ENCODE results near the gene SLC1A2.

The SLC1A2 gene

DNA sequence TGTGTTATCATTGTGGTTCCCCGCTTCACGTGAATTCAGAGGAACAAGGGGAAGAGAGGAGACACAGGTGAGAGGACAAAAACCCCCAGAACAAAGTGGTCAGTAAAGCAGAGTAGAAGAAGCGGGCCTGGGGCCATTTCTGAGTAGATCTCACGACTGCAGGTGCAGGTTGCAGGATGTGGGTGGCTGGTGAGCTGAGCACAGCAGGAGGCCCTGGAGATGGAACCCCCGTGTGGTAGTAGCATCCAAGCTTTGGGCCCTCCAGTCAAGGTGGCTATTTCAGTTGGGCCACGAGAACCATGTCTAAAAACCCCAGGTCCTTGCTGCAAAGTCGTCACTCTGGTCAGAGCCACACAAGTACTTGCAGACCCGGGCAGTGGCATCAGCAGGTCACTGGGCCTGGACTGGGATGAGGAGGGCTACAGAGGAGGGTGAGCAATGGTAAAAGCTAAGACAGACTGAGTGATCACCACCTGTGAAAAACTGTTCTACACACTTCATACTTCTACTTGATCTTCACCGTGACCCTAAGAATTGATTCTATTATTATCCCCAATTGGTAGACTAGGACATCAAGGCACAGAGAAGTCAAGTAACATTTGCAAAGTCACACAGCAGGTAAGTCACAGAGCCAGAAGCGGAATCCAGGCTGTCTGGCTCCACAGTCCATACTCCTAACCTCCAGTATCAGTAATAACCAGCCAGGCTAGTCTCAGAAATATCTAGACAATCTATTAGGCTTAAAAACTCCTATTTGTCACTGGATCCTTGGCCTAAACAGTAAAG is 43.8 kb downstream of the SLC1A2 start:
- DNase-seq, result no peak

DNA sequence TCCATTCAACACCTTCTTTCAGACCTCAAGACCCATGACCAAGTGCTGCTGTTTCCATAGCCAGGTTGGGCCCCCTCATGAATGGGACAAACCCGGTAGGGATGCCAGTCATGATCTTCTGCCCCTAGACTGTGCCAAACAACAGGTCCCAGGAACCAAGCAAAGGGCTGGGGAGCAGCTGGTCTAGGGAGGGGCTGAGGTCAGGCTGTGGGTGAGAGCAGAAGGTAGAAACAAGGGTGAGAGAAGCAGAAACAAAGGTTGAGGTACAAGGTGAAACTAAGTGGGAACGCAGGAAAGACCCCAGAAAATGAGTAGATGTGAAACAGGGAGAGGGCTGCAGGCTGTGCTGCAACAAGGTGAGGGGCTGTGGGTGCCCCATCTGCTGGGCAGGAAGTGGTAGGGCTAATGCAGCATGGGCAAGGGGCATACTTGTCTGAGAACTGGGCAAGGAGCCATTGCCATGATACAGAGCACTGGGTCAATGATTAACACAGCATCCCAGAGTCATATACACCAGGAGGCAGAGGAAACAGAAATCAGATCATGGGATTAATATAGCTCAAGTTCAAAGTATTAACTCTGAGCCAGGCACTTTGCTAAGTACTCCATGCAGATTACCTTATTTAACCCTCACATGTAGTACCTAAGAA is 45.9 kb downstream of the SLC1A2 start:
- DNase-seq, result no peak

DNA sequence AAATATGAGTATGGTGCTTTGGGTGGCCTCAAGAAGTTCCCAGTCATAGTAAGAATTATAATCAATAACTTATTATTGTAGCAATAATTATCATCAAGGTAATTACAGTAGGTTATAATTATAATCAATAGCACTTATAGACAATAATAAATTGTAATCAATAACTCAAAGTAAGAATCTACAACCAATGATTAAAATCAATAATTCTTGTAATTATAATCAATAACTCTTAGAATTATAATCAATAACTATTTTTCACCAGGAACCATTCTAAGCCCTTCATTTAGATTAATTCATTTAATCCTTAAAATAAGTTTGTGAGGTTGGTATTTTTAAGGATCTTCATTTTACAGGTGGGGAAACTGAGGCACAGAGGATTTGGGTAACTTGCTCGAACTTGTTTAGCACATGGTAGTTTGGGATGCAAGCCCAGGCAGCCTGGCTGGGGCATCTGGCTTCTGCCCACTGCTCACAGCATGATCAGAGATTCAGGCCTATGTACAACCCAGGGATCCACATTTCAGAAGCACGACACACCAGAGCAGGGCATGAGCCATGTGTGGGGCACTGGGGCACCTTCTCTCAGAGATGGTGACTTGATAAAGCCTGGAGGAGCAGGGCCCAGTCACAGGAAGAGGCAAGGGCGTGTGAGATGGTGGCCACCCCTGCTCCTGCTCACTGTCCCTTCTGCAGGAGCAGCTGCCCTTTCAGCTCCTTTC is 46.6 kb downstream of the SLC1A2 start:
- no peak for DNase-seq

DNA sequence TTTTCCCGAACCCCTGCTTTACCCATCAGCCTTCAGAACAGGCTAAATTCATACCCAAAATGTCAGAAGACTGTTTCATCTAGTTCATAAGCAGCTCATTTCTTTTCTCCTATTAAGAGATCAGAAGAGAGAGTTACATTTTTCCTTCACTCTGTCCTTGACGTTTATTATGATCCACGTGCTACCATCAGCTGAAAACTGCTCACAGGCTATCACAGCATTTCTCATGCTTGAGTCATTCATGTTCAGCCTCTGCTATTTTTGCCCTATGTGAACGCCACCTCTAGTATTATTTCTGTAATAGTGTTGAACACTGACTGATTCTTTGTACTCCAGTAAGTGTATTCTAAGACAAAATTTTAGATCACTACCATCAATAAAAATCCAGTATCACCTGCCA is 51.9 kb downstream of the SLC1A2 start:
- no peak for DNase-seq

DNA sequence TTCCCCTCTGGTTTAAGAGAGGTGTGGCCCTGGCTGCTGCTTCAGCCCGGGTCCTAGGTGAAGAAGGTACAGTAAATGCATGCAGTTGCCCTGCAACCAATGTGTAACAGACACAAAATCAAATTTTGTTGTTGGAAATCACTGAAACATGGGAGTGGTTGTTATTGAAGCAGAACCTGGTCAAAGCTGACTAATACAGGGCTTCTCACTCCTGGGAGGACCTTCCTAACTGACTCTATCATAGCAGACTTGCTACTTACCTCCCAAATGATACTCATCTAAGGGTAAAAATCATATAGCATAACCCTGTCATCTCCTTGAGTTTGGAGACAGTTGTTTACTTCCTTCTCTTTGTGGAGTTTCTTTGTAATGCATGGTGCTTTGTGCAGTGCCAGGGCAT is 52.6 kb downstream of the SLC1A2 start:
- DNase-seq, result no peak

DNA sequence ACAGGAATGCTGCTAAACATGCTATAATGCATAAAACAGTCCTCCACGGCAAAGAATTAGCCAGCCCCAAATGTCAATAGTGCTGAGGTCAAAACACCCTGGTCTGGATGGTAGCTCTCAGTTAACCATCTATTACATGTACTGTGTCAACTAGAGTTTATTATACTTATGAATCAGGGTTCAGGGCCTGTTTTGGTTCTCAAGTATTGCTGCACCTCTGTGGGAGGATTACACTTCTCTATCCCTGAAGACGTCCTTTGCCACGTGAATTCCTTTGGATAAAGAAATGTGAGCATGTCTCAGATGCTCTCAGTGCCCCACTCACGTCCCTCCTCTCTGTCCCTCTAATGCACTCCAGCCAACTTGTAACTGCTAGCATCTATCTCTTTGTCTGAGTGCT is 53.4 kb downstream of the SLC1A2 start:
- DNase-seq, result no peak

DNA sequence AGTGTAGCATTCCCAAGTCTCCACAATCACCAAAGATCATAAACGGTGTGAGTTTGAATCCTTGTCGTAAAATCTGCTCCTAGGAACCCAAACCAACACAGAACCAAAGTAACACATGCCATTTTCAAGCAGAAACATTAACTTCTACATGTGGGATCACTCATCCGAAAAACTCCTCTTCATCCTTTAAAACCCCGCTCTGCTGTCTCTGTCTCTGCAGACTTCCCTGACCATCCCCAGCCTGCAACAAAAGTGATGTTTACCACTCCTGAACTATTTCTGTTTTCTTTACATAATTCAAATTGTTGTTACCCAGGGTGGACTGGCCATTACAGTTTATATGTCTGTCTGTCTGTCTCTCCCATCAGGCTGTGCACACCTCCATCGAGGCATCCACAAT is 54.0 kb downstream of the SLC1A2 start:
- no peak for DNase-seq

DNA sequence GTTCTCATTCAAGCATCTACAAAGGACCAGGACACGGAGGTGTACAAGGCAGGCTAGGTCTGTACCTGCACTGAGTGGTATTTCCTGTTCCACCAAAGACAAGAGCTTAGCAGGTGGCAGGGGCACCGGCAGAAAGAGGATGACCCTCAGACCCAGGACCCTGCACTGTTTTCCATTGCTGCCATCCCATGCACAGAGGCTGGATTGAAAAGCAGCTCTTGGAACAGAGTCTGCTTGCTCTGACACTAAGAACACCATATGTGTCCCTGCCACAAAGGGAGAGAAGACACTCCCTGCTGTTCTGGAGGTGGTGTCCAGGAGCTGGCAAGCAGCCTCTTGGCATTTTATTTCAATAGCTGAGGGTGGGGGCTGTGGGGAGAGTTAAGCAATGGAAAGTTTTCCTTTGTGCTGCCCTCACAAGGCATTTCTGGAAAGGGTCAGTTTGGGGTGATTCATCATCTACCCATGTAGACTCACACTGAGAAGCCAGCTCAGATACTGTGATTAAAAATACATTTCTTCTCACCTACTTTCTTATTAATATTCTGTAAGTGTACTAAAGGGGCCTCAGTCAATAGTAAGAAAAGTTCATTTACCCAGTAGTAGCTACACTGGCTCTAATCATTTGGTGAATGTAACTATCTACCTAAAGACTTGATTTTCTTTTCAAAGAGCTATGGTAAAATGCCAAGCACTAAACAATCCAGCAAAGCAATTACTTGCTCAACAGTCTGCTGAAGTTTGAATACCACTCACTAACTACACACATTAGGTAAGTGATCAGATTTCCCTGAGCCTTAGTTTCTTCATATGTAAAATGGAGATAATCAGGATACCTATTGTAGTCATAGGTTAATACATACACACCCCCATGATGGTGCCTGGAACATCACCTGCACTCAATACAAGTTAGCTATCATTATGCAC is 55.2 kb downstream of the SLC1A2 start:
- DNase-seq, result no peak

DNA sequence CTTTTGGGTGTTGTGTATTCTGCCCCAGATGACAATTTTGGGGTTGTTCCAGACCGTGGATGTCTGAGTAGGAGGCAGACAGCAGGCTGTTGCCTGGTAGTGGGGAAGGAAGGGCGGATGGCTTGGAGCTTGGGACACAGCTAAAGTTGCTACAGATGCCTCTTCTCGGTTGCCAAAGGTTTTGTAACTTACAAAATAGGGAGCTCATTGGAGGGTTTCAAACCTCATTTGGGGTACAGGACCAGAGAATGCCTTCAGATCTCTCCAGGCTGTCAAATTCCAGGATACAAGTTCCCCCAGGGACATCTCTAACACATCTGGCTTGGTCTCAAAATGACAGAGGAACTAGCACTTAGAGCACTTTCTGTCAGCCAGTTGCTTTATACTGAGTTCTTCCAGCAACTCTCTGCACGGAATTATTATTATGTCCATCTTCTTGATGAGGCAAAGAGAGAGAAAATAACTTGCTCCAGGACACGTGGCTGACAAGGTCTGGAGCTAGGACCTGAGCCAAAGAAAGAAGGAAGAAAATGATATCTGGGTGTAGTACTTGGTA is 56.0 kb downstream of the SLC1A2 start:
- no peak for DNase-seq

DNA sequence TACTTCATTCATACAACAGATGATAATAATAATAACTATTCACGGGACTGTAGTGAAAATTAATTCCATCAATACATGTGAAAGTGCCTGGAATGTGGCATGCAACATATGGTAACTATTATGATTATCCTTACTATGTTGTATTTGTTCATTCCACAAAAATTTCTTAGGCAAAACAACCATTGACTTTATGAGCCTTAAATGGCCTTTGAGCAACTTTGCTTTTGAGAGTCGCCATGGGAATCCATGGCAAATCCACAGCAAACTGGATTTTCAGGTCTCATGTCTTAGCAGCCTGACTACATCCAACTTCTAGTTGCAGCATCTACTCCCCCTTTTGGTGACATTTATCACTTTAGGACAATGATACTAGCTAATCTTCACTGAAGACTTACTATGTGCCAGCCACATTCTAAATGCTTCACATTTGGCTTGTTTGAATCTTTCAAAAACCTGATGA is 56.8 kb downstream of the SLC1A2 start:
- no peak for DNase-seq

DNA sequence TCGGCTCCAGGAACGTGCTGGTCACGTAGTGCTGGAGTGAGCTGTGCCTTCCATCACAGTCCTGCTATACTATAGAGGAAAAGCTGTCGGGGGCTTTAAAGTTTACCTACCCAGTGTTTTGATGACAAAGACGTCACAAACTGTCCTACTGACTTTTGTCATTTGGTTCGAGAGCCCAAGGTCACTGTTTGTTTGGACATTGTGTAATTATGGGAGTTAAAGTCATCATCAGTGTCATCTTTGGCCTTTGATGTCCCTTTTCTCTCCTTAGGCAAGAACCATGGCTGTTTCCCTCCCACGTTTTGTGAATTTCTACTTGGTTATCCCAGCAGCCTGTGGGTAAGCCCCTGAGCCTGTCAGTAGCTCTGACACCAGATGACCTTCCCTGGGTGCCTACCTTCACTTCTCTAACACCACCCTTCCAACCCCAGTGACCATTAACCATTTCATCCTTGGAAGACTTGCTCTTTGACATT is 59.3 kb downstream of the SLC1A2 start:
- DNase-seq, result no peak

DNA sequence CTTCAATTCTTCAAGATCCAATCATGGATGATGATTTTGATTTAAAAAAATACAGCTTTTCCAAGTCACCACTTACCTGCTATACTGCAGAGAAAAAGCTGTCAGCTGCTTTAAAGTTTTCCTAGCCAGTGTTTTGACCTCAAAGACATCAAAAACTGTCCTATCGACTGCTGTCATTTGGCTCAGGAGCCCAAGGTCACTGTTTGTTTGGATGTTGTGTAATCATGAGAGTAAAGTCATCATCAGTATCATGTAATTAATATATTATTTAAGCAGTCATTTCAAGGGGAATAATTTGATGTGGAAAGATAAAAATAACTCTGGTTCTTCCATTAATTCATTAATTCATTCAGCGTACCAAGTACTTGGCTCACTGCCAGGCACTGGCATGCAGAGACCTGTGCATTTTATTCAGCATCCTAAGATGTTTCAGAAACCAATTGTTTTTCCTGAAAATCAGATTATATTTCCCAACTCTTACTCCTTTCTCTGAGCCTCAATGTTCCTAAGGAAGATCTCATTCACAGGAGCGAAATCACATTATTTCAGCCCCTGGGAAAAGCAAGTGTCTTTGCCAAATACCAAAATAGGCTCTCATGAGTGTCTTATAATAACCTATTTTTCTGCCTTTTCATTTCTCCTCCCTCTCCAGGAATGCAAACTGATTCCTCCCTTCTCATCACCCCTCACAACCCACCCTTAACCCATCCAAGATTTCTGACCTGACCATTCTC is 59.9 kb downstream of the SLC1A2 start:
- no peak for DNase-seq

DNA sequence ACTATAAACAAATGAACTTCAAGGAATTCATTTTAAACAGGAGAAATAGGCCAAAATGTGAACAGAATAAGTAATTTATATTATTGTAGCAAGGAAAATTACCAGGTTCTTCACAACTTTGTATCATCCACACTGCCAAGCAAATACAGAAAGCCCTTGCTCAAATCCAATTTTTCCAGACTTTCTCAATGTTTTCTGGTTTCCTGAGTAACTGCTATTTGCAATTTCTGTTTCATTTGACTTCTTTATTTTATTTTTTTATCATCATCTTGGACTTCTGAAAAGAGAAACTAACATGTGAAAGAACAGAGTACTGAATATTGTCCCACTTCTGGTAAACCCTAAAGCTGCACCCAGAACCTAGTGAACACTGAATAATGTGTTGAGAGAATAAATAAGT is 61.0 kb downstream of the SLC1A2 start:
- DNase-seq, result no peak

DNA sequence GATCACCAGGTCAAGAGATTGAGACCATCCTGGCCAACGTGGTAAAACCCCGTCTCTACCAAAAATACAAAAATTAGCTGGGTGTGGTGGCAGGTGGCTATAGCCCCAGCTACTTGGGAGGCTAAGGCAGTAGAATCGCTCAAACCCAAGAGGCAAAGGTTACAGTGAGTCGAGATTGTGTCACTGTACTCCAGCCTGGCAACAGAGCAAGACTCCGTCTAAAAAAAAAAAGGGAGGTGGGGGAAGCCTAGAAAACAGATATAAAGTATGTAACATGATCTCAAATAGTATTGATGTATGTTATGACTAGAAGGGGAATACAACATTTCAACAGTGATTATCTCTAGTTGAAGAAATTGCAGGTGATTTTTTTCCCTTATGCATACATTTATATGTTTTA is 61.4 kb downstream of the SLC1A2 start:
- DNase-seq, result no peak

DNA sequence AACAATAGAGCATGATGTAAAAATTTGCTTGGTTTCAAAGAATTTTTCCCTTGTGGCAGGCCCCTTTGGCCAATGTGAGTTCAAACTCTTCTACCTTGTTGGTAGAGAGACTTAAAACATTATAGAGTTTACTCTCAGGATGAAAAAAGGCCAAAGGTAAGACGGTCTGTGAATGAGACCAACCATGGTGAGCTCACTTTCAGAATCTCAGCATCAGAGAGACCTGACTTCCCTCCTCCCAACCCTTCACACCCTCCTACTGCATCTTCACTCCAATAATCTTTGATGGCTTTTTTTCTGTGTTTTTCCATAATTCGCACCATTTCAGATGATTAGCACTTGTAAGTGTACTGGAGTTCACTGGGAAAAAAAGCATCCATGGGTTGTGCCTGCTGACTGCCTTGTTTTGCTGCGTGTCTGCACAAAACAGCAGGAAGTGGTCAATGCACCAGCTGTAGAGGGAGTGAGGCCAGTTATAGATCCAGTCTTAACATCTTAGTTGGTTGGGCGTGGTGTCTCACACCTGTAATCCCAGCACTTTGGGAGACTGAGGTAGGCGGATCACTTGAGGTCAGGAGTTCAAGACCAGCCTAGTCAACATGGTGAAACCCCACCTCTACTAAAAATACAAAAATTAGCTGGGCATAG is 64.1 kb downstream of the SLC1A2 start:
- DNase-seq, result no peak

DNA sequence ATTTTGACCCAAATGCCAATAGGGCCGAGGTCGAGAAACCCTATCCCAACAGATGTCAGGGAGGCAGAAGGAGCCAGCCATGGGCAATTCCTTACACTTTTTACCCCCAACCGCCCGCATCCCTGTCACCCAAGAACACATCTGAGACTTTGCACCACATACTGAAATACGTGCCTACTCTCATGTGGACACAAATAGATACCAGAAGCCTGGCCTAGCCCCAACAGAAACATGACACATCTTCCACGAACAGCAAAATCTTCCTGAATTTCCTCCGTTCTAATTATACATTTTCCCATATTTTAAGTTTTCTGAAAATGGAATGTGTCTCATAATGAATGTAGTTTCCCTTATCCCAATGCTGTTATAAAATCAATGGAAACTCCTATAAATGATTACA is 64.7 kb downstream of the SLC1A2 start:
- DNase-seq, result no peak

DNA sequence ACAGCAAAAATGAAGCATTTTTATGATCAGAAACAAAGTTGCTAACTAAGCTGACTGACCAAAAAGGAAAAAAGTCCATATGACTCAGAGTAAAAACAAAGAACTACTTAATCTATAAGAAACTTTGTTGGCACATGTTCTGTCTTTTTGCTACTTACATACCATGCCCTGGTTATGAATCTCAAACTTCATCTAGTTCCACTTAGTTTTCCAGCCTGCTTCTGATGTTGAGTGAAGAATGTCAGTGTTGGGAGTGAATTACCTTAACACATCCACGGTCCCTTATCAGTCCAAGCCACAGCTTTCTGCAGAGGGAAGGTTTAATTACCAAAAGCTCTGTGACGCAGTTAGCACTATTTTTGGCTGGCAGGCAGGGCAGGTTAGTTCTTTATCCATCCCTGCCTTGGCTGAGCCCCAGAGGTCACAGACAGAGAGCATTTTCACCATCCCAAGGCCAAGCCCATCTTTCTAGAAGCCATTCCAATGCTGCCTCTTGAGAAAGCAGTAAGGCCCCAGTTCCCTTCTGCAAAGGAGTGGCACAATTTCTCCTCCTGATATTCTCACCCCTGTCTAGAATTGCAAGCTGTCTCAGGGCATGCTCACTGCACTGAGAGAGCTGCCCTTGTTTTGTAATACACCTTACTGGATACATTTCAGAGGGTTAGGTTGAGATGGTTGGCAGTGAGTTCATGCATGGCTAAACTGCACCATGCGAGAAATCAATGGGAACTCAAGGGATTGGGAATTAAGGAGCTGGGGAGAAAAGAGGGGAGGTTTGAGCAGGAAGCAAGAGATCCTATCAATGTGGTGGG is 67.1 kb downstream of the SLC1A2 start:
- DNase-seq, result no peak

DNA sequence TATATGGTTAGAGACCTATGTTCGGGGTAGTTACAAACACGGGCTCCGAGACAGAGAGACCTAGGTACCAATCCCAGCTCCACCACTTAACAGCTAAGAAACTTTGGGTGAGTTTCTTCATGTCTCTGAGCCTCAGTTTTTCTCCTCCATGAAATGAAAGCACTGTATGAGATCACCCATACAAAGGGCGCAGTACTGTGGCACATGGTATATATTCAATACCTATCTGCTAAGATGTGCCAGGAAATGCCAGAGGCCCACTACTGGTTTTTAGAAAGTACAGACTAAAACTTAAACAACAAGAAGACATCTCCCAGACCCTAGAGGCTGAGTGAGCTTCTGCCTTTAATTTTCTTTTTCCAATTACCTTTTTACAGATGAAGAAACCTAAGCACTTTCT is 69.5 kb downstream of the SLC1A2 start:
- no peak for DNase-seq

DNA sequence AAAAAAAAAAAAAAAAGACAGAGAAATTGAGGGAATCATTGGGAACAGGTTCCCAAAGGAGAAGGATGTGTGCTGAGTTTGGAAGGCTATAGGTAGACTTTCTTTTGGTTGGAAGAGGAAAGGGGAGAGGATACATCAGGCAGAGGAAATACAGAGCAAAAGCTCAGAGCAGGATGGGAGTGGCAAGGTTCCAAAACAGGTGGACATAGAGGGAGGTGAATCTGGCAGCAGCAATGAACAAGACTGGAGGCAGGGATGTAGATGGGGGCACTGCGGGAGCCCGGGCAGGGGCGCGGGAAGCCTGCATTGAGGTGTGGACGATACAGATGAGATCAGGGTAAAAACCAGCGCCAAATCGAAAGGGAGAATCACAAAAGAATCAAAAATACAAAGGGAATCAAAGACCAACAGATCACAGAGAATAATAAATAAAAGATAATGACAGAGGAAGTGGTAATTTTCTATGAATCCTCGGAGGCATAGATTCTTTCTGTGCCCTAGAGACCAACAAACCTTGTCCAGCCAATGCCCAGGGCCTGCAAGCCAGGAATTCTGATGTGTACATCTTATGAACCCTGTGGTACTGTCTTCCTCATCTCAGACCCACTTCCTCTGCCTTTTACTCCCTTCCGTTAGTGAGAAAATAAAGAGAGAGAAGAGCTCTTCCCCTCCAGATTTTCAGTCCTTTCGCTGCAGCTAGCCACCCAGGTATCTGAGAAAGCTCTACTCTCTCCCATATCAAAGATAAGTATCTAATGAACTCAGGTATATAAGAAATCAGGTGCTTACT is 70.3 kb downstream of the SLC1A2 start:
- DNase-seq, result no peak

Data from SHP77 (cell line).